DLD1 (cell line): ENCODE measurements around the gene PCBP2.
"Not testable (repeated sequence)": the region's sequence is repeated elsewhere in the genome, so short reads cannot be mapped to it uniquely, and the experiment has no call there.

Experiments
- in situ Hi-C: cut with HindIII; loops from 2 replicates; pipeline ENCODE4 v1.10.0; 2017; ENCODE audit warnings: low sequenced_read_pairs

The PCBP2 gene

GRCh38 chr12:53468282-53468681, 16.4 kb downstream of the PCBP2 start:
- in situ Hi-C loops: no loop called here

- in situ Hi-C loops: no loop called here
Observed at GRCh38 chr12:53472056-53472582, 20.2 kb downstream of the PCBP2 start.

GRCh38 chr12:53474077-53474476, 22.2 kb downstream of the PCBP2 start:
- in situ Hi-C loops: no loop called here

DNA sequence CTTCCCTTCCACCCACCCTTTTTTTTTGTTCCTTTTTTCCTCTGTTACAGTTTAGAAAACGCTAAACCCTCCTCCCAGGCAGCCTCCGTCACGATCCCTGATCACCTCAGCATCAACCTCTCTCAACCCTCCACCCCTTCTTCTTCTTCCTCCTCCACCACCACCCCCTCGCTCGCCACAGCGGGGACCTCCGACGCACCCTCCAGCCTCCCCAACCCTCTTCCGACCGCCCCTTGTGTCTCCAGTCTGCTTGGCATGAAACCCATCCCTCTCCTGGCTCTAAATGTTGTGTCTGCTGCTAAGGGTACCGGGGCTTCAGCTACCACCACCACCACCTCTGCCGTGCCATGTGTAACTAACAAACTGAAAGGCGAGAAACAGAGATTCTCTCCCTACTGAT, 22.9 kb downstream of the PCBP2 start:
- in situ Hi-C loops: no loop called here

DNA sequence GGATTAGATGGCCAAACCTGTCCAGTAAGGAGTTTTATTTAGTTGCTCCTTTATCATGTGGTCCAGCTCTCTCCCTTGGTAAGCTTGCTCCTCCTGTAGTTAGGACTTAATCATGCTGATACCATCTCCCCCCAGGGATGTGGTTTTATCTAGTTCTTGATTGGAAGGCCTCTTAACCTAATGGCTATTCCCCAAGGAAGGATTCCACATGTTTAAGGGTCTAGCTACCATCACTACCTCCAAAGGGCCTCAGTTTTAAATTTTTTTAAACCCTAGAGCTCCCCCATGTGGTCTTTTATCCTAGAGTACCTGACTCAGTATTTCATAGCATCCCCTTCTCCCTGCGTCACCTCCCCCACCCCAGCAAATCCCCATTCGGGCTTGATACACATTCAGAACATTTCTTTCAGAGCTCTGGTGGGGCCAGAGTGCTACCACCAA, 24.9 kb downstream of the PCBP2 start:
- in situ Hi-C loops: no loop called here

GRCh38 chr12:53478865-53479264, 27.0 kb downstream of the PCBP2 start:
- in situ Hi-C loops: no loop called here

GRCh38 chr12:53479331-53479730, 27.4 kb downstream of the PCBP2 start:
- in situ Hi-C loops: no loop called here

DNA sequence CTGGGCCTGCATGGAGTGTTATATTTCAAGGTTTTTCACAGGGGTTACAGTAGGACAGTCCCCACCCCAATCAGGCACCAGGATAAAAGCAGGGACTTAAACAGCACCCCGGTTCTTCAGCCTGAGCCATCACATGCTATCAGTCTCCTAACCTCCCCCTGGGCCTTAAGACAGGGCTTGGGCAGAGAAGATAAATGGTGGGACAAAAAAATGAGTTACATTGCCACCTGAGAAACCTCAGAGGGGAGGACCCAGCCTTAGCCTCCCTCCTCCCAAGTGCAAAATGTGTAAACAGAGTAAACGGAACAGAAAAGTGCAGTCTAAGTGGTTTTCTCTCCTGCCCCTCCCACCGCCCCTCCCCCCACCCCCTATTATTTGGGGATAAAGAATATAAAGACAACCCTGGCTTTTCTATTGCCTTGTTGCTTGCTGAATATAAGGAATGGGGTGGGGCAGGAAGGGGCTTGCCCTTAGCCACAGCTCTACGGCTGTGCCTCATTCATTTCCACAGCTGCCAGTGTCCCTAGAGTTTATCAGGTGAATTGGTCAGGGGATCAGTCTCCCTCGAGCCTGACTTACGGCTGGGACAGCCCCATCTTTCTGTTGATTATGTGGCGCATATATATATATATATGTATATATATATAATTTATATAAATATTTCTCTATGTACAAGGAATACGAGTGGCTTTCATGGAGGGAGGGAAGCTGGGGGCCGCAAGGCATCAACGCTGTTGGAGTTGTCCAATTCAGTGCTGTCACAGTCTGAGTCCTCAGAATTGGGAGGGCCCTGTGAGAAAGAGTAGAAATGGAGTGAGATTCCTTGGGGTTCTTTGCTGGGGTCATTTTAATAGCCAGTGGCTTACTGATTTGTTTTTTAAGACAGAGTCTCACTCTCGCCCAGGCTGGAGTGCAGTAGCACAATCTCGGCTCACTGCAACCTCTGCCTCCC, 28.9 kb downstream of the PCBP2 start:
- in situ Hi-C loops: no loop called here

GRCh38 chr12:53481458-53481857, 29.6 kb downstream of the PCBP2 start:
- in situ Hi-C loops: not testable (repeated sequence)

DNA sequence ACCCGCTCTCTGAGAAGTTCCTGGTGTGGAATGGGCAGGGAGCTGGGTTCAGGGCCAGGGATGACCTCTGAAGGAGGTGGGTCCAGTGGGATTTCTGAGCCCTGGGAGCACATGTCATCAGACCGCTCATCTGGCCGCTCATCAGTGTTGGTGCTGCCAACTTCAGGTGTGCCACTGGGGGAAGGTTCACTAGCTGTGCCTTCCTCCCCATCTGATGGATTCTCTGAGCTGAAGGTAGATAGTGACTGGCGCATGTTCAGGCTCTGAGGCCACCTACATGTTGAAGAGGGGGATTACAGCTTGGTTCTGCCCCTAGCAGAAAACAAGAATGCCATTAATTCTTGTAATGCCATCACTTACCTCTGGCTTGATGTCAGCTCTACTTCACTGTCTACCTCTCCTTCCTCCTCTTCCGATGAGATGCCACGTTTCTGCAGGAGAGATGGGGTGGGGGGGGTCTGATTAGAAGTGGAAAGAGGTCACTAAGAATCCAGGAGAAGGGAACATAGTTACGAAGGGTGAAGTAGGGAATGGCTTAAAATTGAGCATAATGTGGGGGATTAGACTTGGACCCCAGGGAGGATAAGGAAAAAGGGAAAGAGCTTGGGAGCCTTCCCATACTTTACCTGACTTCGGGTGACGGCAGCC, 30.2 kb downstream of the PCBP2 start:
- in situ Hi-C loops: no loop called here

- in situ Hi-C loops: no loop called here
Observed at GRCh38 chr12:53482626-53483168, 30.8 kb downstream of the PCBP2 start.

DNA sequence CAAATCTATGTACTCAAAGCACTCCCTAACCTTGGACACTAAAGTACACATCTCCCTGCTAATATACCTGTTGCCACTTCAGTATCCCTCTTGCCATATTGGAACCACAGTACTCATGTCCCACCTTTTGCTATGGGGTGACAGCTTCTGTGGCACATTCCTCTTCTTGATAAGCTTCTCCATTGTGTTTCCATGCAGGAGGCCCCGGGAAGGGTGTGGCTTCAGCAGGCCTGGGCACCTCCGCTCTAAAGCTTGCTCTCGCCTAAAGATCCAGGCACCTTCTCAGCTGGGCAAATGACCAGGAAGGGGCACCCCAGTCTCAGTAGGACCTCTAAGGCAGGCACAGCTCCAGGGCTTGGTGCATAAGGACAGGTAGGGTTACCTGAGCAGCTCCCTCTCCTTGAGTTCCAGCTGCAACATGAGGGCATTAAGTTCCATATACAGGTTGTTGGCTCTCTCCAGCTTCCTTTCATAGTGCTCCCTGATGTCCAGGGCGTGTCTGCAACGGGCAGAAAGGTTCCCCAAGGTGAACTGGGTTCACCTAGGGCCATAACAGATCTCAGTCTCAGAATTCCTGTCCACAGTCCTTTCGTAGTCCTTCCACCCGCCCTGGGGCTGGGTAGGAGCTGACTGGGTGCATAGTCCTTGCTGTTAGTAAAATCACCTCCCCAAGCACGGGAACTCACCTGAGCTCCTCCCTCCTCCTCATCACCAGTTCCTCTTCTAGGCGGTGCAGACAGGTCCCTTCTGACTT, 31.5 kb downstream of the PCBP2 start:
- in situ Hi-C loops: no loop called here

GRCh38 chr12:53483979-53484377, 32.1 kb downstream of the PCBP2 start:
- in situ Hi-C loops: no loop called here

DNA sequence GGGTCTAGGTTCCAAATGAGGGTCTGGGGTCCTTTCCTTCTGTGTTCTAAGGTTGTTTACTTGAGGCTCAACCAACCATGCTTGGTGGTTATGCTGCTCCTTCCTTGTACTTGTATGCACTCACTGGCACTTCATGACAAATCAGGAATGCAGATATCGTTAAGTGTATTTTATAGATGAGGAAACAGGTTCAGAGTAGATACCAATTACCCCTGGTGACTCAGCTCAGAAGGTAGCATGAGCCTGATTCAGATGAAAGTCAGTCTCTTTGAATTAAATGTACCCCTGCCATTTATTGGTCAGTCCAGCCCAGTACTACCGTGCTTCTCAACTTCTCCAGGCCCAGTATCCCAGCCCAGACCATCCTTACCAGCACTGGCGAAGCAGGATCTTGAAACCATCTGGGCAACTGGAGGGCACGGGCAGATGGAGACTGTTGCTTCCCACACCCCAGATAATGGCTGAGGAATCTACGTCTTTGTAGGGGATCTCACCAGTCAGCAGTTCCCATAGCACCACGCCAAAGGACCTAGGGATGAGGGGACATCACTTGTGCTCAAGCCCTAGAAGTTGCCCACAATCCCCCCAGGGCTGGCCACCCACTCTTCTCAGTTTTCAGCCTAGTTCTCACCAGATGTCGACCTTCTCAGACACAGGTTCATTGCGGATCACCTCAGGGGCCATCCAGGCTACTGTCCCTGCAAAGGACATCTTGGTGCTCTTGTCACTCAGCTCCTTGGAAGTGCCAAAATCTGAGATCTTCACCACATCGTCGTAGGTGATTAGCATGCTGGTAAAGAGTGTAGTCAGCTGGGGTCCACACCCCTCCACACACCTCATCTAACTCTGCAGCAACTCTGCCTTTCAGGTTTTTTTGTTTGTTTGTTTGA, 33.0 kb downstream of the PCBP2 start:
- in situ Hi-C loops: no loop called here

DNA sequence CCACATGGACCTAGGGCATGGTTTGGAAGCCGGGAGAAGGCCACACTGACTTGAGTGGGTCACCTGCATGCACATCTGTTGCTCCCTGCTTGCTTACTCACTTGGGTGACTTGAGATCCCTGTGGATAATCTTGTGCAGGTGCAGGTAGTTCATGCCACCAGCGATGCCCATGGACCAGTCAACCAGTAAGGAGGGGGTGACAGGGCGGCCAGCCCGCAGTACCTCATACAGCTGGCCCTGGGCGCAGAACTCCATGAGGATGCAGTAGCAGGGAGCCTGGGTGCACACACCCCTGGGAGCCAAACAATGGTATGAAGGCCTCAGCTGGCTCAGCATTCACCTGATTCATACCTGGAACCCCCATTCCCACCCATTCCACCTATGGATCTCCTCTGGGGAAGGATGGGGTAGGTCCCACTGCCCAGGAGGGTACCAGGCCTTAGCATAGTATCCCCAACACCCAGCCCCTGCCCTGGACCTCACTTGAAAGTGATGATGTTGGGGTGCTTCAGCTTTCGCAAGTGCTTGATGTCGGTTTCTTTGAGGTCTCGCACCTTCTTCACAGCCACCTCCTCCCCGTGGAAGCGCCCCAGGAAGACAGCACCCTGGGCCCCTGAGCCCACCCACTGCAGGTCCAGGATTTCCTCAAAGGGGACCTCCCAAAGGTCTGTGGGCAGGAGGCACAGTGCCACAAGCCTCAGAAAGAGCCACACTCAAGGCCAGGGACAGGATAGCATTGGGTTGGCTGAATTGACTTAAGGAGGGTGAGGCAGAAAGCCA, 34.2 kb downstream of the PCBP2 start:
- in situ Hi-C loops: no loop called here

DNA sequence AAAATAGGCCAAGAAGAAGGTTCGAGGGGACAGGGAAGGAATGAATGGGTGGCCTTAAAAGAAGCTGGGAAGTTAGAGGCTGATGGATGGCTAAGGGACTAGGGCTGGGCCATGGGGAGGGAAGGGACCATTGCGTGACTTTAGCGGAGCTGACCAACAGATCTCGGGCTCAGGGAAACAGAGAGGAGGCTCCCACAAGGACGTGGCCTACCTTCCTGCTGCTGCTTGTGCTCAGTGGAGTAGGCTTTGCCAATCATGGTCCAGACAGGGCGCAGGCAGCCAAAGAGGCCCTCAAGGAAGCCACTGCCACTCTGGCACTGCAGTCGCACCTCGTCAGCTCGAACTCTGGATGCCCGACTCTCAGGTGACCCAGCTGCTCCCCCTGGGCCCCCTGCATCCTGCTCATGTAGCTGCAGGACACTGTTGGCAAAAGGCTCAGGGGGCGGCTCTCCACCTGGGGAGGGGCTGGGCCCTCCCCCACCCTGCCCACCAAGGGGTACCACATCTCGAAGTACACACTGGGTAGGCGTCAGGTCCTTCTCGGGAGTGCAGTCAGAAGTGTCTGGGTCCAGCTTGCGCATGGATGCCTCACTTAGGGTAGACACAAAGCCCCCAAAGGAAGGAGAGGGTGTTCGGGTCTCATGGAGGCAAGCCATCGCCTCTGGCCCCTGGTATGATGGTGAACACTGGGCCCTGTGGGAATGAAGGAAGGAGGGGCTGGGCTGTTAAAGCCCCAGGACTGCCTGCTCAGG, 35.0 kb downstream of the PCBP2 start:
- in situ Hi-C loops: no loop called here

DNA sequence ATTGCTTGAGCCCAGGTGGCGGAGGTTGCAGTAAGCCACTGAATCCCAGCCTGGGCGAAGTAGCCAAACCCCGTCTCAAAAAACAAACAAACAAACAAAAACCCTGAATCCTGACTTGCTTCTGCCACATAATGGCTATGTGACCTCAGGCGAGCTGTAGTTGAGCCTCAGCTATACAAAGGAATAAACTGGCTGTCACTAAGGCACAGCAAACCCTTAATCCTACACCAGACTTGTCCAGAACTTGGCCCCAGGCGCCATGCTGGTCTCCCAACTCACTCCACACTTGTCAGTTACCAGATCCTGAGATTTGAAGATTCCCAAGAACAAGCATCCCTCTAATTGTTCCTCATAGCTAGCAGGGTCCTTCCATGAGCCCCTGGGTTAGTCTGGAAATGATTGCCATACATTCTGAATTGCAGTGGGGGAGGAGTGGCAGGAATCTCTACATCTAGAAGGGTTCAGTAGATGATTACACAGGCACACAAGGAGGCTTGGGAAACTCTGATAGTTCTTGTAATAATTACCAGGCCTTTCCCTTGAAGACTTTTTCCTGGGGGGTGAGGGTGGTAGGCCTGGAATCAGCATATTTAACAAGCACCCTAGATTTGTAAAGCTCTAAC, 37.5 kb downstream of the PCBP2 start:
- in situ Hi-C loops: no loop called here

DNA sequence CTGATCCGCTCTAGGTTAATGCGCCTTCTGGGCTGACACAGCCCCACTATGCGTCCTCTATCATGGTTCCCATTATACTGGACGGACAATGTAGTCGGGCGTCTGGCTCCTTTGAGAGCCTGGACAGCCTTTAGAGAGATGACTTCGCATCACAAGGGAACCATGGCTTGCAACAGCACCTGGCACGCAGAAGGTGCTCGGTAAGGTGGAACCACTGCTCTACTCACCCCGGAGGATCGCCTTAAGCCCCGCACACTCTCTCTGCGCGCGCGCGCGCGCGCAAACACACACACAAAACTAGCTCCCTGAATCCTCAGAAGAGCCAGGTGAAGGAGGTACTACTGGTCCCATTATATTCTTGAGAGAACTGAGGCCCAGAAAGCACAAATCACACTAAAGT, 40.3 kb downstream of the PCBP2 start:
- in situ Hi-C loops: no loop called here
